A673 (cell line): ENCODE measurements around the gene ESM1.
"Not testable (repeated sequence)": the region's sequence is repeated elsewhere in the genome, so short reads cannot be mapped to it uniquely, and the experiment has no call there.

ENCODE experiments used
- EZH2 ChIP-seq: fragments of 200-600 bp; sonication (generic); IDR thresholded peaks from 2 replicates; pipeline ENCODE4 v1.6.1; 2017; ENCODE audit warnings: borderline replicate concordance, low read depth, mild to moderate bottlenecking, mixed read lengths, antibody characterized with exemption, low read length; ENCODE audit not compliant: poor library complexity, severe bottlenecking
- TF ChIP-seq, protein P1 (sequence below): fragments of 300-800, 200-600 bp; sonication (generic); conservative IDR thresholded peaks from 2 replicates; pipeline ENCODE4 v1.5.1; 2017; ENCODE audit warnings: low read depth, mild to moderate bottlenecking, antibody characterized with exemption, low read length, moderate library complexity, mixed read lengths

DNA sequence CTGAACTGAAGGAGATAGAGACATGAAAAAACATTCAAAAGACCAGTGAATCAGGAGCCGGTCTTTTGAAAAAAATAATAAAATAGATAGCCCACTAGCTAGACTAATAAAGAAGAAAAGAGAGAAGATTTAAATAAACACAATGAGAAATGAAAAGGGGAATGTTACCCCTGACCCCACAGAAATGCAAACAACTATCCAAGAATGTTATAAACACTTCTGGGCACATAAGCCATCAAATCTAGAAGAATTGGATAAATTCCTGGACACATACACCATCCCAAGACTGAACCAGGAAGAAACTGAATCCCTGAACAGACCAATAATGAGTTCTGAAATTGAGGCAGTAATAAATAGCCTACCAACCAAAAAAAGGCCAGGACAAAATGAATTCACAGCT lies 24.8 kb upstream of the ESM1 start:
- TF ChIP-seq, protein P1, sequence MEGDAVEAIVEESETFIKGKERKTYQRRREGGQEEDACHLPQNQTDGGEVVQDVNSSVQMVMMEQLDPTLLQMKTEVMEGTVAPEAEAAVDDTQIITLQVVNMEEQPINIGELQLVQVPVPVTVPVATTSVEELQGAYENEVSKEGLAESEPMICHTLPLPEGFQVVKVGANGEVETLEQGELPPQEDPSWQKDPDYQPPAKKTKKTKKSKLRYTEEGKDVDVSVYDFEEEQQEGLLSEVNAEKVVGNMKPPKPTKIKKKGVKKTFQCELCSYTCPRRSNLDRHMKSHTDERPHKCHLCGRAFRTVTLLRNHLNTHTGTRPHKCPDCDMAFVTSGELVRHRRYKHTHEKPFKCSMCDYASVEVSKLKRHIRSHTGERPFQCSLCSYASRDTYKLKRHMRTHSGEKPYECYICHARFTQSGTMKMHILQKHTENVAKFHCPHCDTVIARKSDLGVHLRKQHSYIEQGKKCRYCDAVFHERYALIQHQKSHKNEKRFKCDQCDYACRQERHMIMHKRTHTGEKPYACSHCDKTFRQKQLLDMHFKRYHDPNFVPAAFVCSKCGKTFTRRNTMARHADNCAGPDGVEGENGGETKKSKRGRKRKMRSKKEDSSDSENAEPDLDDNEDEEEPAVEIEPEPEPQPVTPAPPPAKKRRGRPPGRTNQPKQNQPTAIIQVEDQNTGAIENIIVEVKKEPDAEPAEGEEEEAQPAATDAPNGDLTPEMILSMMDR, result not testable (repeated sequence)
- not testable (repeated sequence) for TF ChIP-seq EZH2
